ENCODE data around the gene TEAD3.
"Not testable (repeated sequence)": the region's sequence is repeated elsewhere in the genome, so short reads cannot be mapped to it uniquely, and the experiment has no call there.

The TEAD3 gene

GRCh38 chr6:35539223-35539622 is 42.3 kb upstream of the TEAD3 start:
- ATAC-seq (ENCODE audit: low read depth) (no peak), DNase-seq (ENCODE audit: low spot score) (no peak)
- H3K27ac ChIP-seq (ENCODE audit: poor library complexity, severe bottlenecking), result no peak overlapping the region
- no peaks in the 10 kb centered on the region for H3K4me1 ChIP-seq (ENCODE audit: insufficient read depth, poor library complexity, severe bottlenecking)
- H3K9me3 ChIP-seq (ENCODE audit: severe bottlenecking), result no peaks in the 10 kb centered on the region
- no peak for TF ChIP-seq CTCF (IDR thresholded peaks at IDR 0.05; ENCODE audit: poor library complexity, severe bottlenecking)
- H3K36me3 ChIP-seq (ENCODE audit: low read depth), result no peaks in the 10 kb centered on the region
- H3K4me3 ChIP-seq (ENCODE audit: severe bottlenecking), result no peak overlapping the region
- H3K27me3 ChIP-seq (ENCODE audit: insufficient read depth, poor library complexity, severe bottlenecking), result no peaks in the 10 kb centered on the region

GRCh38 chr6:35535847-35536246 is 39.0 kb upstream of the TEAD3 start:
- not testable (repeated sequence) for H3K27me3 ChIP-seq (ENCODE audit: insufficient read depth, poor library complexity, severe bottlenecking); ATAC-seq (ENCODE audit: low read depth); DNase-seq (ENCODE audit: low spot score); H3K27ac ChIP-seq (ENCODE audit: poor library complexity, severe bottlenecking); H3K4me3 ChIP-seq (ENCODE audit: severe bottlenecking); H3K36me3 ChIP-seq (ENCODE audit: low read depth); H3K4me1 ChIP-seq (ENCODE audit: insufficient read depth, poor library complexity, severe bottlenecking); H3K9me3 ChIP-seq (ENCODE audit: severe bottlenecking)

- H3K4me1 ChIP-seq (ENCODE audit: insufficient read depth, poor library complexity, severe bottlenecking), result no peaks in the 10 kb centered on the region
- H3K9me3 ChIP-seq (ENCODE audit: severe bottlenecking), result no peaks in the 10 kb centered on the region
- DNase-seq (ENCODE audit: low spot score), result no peak
- TF ChIP-seq CTCF (IDR thresholded peaks at IDR 0.05; ENCODE audit: poor library complexity, severe bottlenecking), result no peak
- ATAC-seq (ENCODE audit: low read depth), result no peak
- H3K4me3 ChIP-seq (ENCODE audit: severe bottlenecking), result no peak overlapping the region
- no peak overlapping the region for H3K27ac ChIP-seq (ENCODE audit: poor library complexity, severe bottlenecking)
- no peaks in the 10 kb centered on the region for H3K27me3 ChIP-seq (ENCODE audit: insufficient read depth, poor library complexity, severe bottlenecking)
- H3K36me3 ChIP-seq (ENCODE audit: low read depth), result no peaks in the 10 kb centered on the region
Observed at GRCh38 chr6:35534407-35535170, 37.7 kb upstream of the TEAD3 start.

GRCh38 chr6:35533981-35534380 is 37.1 kb upstream of the TEAD3 start:
- DNase-seq (ENCODE audit: low spot score) (no peak), ATAC-seq (ENCODE audit: low read depth) (no peak)
- Histone ChIP-seq H3K27ac (ENCODE audit: poor library complexity, severe bottlenecking) (no peak overlapping the region), H3K36me3 (ENCODE audit: low read depth) (no peaks in the 10 kb centered on the region), H3K4me3 (ENCODE audit: severe bottlenecking) (no peak overlapping the region), H3K27me3 (ENCODE audit: insufficient read depth, poor library complexity, severe bottlenecking) (no peaks in the 10 kb centered on the region), H3K4me1 (ENCODE audit: insufficient read depth, poor library complexity, severe bottlenecking) (no peaks in the 10 kb centered on the region), H3K9me3 (ENCODE audit: severe bottlenecking) (no peaks in the 10 kb centered on the region)
- TF ChIP-seq CTCF (IDR thresholded peaks at IDR 0.05; ENCODE audit: poor library complexity, severe bottlenecking), result no peak

- Histone ChIP-seq H3K9me3 (ENCODE audit: severe bottlenecking) (no peaks in the 10 kb centered on the region), H3K4me3 (ENCODE audit: severe bottlenecking) (no peak overlapping the region), H3K27ac (ENCODE audit: poor library complexity, severe bottlenecking) (no peak overlapping the region), H3K4me1 (ENCODE audit: insufficient read depth, poor library complexity, severe bottlenecking) (no peaks in the 10 kb centered on the region), H3K36me3 (ENCODE audit: low read depth) (no peaks in the 10 kb centered on the region), H3K27me3 (ENCODE audit: insufficient read depth, poor library complexity, severe bottlenecking) (no peaks in the 10 kb centered on the region)
- no peak for TF ChIP-seq CTCF (IDR thresholded peaks at IDR 0.05; ENCODE audit: poor library complexity, severe bottlenecking)
- DNase-seq (ENCODE audit: low spot score), result no peak
- no peak for ATAC-seq (ENCODE audit: low read depth)
Observed at GRCh38 chr6:35532126-35532525, 35.2 kb upstream of the TEAD3 start.
